ENCODE results near the gene MVB12B. TPM values are rescaled to one million over a fixed set of nuclear protein-coding genes. Genes with fewer than 3 reads are reported as not detected.

Gene MVB12B
- total RNA-seq, 1 experiment from 2014 or later: 5.7 TPM

GRCh38 chr9:126390923-126391322 lies 64.3 kb downstream of the MVB12B start (continued):
- TF ChIP-seq ESRRA (CRISPR knock-in tag; IDR thresholded peaks at IDR 0.05; ENCODE audit: borderline replicate concordance) (no peak), ZNF138 (CRISPR knock-in tag; conservative IDR thresholded peaks at IDR 0.05) (no peak), JUN (CRISPR knock-in tag; IDR thresholded peaks at IDR 0.05) (no peak), IRF2 (CRISPR knock-in tag; IDR thresholded peaks at IDR 0.05; ENCODE audit: borderline replicate concordance, low read depth) (no peak), ATF6 (CRISPR knock-in tag; IDR thresholded peaks at IDR 0.05) (no peak)

- ChIA-PET POLR2A (no interaction called here), CTCF (no interaction called here)
- Mint-ChIP-seq H3K27me3 (ENCODE audit: low read depth) (no peaks in the 10 kb centered on the region), H3K9me3 (no peaks in the 10 kb centered on the region), H3K27ac (no peak overlapping the region; the same call in 1 of the 2 replicates), H3K4me1 (peaks cover 25% of the 10 kb centered on the region), H3K4me3 (no peak overlapping the region), H3K36me3 (no peaks in the 10 kb centered on the region)
- DNase-seq (ENCODE audit: low spot score) (no peak), ATAC-seq (no peak)
- no peak for TF ChIP-seq NFE2L1 (CRISPR knock-in tag; IDR thresholded peaks at IDR 0.05)
- no peak for TF ChIP-seq CREB1 (CRISPR knock-in tag; IDR thresholded peaks at IDR 0.05)
- TF ChIP-seq E2F4 (CRISPR knock-in tag; IDR thresholded peaks at IDR 0.05; ENCODE audit: borderline replicate concordance, low read depth): no peak
- no peak for TF ChIP-seq ZNF512 (CRISPR knock-in tag; IDR thresholded peaks at IDR 0.05; ENCODE audit: borderline replicate concordance)
- no peak for TF ChIP-seq OVOL2 (CRISPR knock-in tag; IDR thresholded peaks at IDR 0.05; ENCODE audit: borderline replicate concordance)
- TF ChIP-seq TEAD4 (CRISPR knock-in tag; IDR thresholded peaks at IDR 0.05): no peak
- TF ChIP-seq GTF2I (CRISPR knock-in tag; conservative IDR thresholded peaks at IDR 0.05): no peak
- no peak for TF ChIP-seq ARID4B (CRISPR knock-in tag; IDR thresholded peaks at IDR 0.05; ENCODE audit: borderline replicate concordance)
- no peak for TF ChIP-seq ZNF532 (CRISPR knock-in tag; IDR thresholded peaks at IDR 0.05; ENCODE audit: borderline replicate concordance)
Measured at GRCh38 chr9:126391713-126392661, 65.4 kb downstream of the MVB12B start.

Data from WTC11 (cell line).